Measurements from ENCODE around the gene BTRC.

The BTRC gene

DNA sequence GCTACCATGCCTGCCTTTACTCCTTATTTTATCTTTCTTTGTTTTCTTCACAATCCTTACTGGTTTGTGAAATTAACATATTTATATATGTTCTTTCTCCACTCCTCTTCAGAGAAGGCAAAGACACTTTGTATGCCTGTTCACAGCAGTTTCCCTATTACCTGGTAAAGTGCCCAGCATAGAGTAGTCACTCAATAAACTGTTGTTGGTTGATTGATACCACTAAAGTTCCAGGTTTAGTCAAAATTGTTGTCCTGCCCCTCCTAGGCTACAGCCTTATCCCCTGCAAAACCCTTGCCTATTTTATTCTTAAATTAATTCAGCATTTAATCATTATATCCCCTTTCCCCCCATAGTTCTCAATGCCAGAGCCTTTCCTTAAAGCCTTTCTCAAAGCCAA, 158.0 kb downstream of the BTRC start:
- Mint-ChIP-seq H3K9me3 (no peaks in the 10 kb centered on the region), H3K4me1 (ENCODE audit: low read depth) (no peaks in the 10 kb centered on the region), H3K36me3 (ENCODE audit: low read depth) (peaks cover 3% of the 10 kb centered on the region), H3K4me3 (no peak overlapping the region), H3K27ac (no peak overlapping the region), H3K27me3 (no peaks in the 10 kb centered on the region)
- no peak for DNase-seq

DNA sequence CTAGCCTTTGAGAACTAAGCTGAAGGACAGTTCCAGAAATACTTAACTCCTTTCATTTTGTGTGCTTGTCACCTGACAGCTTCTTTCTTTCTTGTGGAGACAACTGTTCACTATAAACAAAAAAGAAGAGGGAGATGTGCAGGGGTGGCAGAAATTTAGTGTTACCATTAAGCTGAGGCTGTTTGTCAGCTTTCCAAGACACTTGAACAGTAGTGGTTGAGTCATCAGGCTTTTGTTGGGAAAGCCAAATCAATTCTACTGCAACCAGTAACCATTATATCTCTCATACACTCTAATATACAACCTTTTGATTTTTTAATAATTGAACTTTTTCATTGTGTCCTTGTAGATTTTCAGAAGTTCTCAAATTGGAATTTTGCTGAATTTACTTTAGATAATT, 158.8 kb downstream of the BTRC start:
- Mint-ChIP-seq H3K4me3 (no peak overlapping the region), H3K36me3 (ENCODE audit: low read depth) (peaks cover 3% of the 10 kb centered on the region), H3K27ac (no peak overlapping the region), H3K27me3 (no peaks in the 10 kb centered on the region), H3K4me1 (ENCODE audit: low read depth) (no peaks in the 10 kb centered on the region), H3K9me3 (no peaks in the 10 kb centered on the region)
- DNase-seq: no peak

- Mint-ChIP-seq H3K4me3 (no peak overlapping the region), H3K36me3 (ENCODE audit: low read depth) (peaks cover 3% of the 10 kb centered on the region), H3K9me3 (no peaks in the 10 kb centered on the region), H3K4me1 (ENCODE audit: low read depth) (no peaks in the 10 kb centered on the region), H3K27me3 (no peaks in the 10 kb centered on the region), H3K27ac (no peak overlapping the region)
- DNase-seq: no peak
Observed at GRCh38 chr10:101513733-101514132, 159.8 kb downstream of the BTRC start.

- no peak overlapping the region for H3K27ac Mint-ChIP-seq
- no peaks in the 10 kb centered on the region for H3K9me3 Mint-ChIP-seq
- H3K4me3 Mint-ChIP-seq: no peak overlapping the region
- peaks cover 40% of the 10 kb centered on the region for H3K36me3 Mint-ChIP-seq (ENCODE audit: low read depth)
- no peaks in the 10 kb centered on the region for H3K27me3 Mint-ChIP-seq
- peaks cover 5% of the 10 kb centered on the region for H3K4me1 Mint-ChIP-seq (ENCODE audit: low read depth)
- no peak for DNase-seq
Observed at GRCh38 chr10:101525848-101526247, 171.9 kb downstream of the BTRC start.

DNA sequence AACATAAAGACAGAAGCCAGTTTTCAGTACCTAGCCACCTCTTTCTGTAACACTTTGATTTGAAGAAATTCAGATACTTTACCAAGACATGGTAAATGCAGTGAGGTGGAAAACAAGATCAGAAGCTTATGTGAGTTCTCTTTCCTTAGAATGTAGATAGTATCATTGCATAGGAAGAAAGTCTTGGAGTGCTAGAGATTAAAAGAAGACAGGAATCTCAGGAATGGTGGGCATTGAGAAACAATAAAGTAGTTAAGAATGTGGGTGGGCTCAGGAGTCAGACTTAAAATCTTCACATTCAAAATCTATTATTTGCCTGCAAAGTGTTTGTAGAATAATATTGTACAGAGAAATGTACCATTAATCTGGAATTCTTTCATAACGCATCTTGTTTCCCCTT, 175.2 kb downstream of the BTRC start:
- no peak overlapping the region for H3K27ac Mint-ChIP-seq
- H3K4me3 Mint-ChIP-seq: no peak overlapping the region
- H3K9me3 Mint-ChIP-seq: no peaks in the 10 kb centered on the region
- DNase-seq: no peak
- H3K36me3 Mint-ChIP-seq (ENCODE audit: low read depth): peaks cover 46% of the 10 kb centered on the region
- H3K4me1 Mint-ChIP-seq (ENCODE audit: low read depth): peaks cover 5% of the 10 kb centered on the region
- H3K27me3 Mint-ChIP-seq: no peaks in the 10 kb centered on the region

DNA sequence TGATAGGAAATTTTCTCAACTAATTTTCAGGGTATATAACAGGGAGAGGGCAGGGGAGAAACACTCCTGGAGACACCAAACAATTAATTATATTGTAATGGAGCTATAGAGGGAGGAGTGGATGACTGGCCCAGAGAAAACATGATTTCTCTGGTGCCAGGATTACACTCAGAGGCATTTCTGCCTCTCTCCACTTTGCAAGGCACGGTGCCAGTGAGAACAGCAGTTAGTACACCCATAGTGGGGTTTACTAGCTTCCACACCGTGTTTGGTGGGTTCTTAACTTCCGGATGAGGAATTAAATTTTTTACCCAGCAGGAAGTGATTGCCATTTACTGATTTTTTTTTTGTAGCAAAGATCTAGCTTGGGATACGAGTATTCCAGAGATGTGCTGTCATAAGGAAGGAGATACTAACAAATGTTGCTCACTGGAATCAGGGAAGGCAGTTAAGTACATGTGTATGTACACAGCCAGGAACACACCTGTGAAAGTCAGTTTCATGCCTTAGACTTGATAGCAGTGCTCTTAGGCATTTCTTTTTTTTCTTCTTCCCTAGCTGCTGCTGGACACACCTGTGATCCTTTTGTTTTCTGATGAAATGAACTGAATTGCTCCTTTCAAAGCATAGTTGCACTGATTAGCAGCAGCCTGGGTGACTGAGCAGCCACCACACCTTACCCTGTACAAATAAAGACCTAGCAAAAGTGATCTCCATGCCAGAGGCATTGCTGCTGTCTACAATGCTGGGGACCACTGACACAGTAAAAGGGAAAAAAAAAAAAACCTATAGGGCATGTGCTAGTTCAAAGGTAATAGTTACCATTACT, 176.0 kb downstream of the BTRC start:
- Mint-ChIP-seq H3K27me3 (no peaks in the 10 kb centered on the region), H3K4me3 (no peak overlapping the region), H3K36me3 (ENCODE audit: low read depth) (peaks cover 51% of the 10 kb centered on the region), H3K27ac (no peak overlapping the region), H3K9me3 (no peaks in the 10 kb centered on the region), H3K4me1 (ENCODE audit: low read depth) (peaks cover 5% of the 10 kb centered on the region)
- no peak for DNase-seq

- H3K27ac Mint-ChIP-seq: no peak overlapping the region
- no peaks in the 10 kb centered on the region for H3K4me1 Mint-ChIP-seq (ENCODE audit: low read depth)
- no peak for DNase-seq
- H3K36me3 Mint-ChIP-seq (ENCODE audit: low read depth): peaks cover 57% of the 10 kb centered on the region
- H3K9me3 Mint-ChIP-seq: no peaks in the 10 kb centered on the region
- no peak overlapping the region for H3K4me3 Mint-ChIP-seq
- H3K27me3 Mint-ChIP-seq: no peaks in the 10 kb centered on the region
Observed at GRCh38 chr10:101535949-101536348, 182.0 kb downstream of the BTRC start.

- Mint-ChIP-seq H3K36me3 (ENCODE audit: low read depth) (peaks cover 57% of the 10 kb centered on the region), H3K27me3 (no peaks in the 10 kb centered on the region), H3K27ac (no peak overlapping the region), H3K4me3 (no peak overlapping the region), H3K9me3 (no peaks in the 10 kb centered on the region), H3K4me1 (ENCODE audit: low read depth) (no peaks in the 10 kb centered on the region)
- no peak for DNase-seq
Observed at GRCh38 chr10:101536800-101537199, 182.8 kb downstream of the BTRC start.

- Mint-ChIP-seq H3K36me3 (ENCODE audit: low read depth) (peaks cover 53% of the 10 kb centered on the region), H3K27me3 (no peaks in the 10 kb centered on the region), H3K27ac (no peak overlapping the region), H3K4me3 (no peak overlapping the region), H3K9me3 (no peaks in the 10 kb centered on the region), H3K4me1 (ENCODE audit: low read depth) (no peaks in the 10 kb centered on the region)
- no peak for DNase-seq
Observed at GRCh38 chr10:101538446-101538845, 184.5 kb downstream of the BTRC start.

DNA sequence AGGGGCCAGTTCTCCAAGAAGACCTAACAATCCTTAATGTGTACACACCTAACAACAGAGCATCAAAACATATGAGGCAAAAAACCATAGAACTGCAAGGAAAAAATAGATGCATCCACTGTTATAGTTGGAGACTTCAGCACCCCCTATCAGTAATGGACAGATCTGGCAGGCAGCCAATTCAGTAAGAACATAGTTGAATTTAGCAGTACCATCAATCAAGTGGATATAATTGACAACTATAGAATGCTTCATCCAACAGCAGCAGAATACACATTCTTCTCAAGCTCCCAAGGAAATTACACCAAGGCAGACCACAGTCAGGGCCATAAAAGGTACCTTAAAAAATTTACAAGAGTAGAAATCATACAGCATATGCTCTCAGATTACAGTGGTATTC, 191.9 kb downstream of the BTRC start:
- no peak overlapping the region for H3K4me3 Mint-ChIP-seq
- peaks cover 29% of the 10 kb centered on the region for H3K36me3 Mint-ChIP-seq (ENCODE audit: low read depth)
- peaks cover 3% of the 10 kb centered on the region for H3K4me1 Mint-ChIP-seq (ENCODE audit: low read depth)
- H3K9me3 Mint-ChIP-seq: no peaks in the 10 kb centered on the region
- no peaks in the 10 kb centered on the region for H3K27me3 Mint-ChIP-seq
- DNase-seq: no peak
- H3K27ac Mint-ChIP-seq: no peak overlapping the region

GRCh38 chr10:101550965-101551364, 197.0 kb downstream of the BTRC start:
- no peak for DNase-seq
- Mint-ChIP-seq H3K4me3 (no peak overlapping the region), H3K36me3 (ENCODE audit: low read depth) (peaks cover 35% of the 10 kb centered on the region), H3K27ac (peak overlapping the region; percentile 8), H3K4me1 (ENCODE audit: low read depth) (peaks cover 9% of the 10 kb centered on the region), H3K27me3 (no peaks in the 10 kb centered on the region), H3K9me3 (no peaks in the 10 kb centered on the region)

GRCh38 chr10:101552442-101552841, 198.5 kb downstream of the BTRC start:
- no peaks in the 10 kb centered on the region for H3K9me3 Mint-ChIP-seq
- DNase-seq: no peak
- H3K27me3 Mint-ChIP-seq: no peaks in the 10 kb centered on the region
- H3K4me1 Mint-ChIP-seq (ENCODE audit: low read depth): peaks cover 9% of the 10 kb centered on the region
- H3K36me3 Mint-ChIP-seq (ENCODE audit: low read depth): peaks cover 35% of the 10 kb centered on the region
- no peak overlapping the region for H3K27ac Mint-ChIP-seq
- no peak overlapping the region for H3K4me3 Mint-ChIP-seq

DNA sequence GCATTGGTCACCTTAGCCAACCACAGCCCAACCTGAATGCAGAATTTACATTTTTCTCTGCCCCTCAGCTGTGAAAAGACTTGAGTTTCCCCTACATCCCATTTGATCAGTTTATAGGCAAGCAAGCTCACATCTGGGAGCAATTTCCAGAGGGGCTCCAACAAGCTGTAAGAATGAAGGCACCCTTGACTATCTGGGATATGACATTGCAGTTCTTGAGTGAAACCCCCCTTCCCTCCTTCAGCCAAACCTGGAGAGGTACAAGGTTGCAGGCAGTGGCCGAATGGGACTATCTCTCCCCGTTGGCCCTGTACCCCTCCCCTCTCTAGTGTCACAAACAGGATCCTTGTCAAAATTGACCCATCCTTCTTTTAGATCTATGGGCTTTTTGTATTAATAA, 203.6 kb downstream of the BTRC start:
- Mint-ChIP-seq H3K4me1 (ENCODE audit: low read depth) (peaks cover 17% of the 10 kb centered on the region), H3K27ac (no peak overlapping the region), H3K36me3 (ENCODE audit: low read depth) (peaks cover 17% of the 10 kb centered on the region), H3K27me3 (no peaks in the 10 kb centered on the region), H3K4me3 (no peak overlapping the region), H3K9me3 (no peaks in the 10 kb centered on the region)
- no peak for DNase-seq

GRCh38 chr10:101558204-101558603, 204.2 kb downstream of the BTRC start:
- no peak for DNase-seq
- peaks cover 17% of the 10 kb centered on the region for H3K4me1 Mint-ChIP-seq (ENCODE audit: low read depth)
- peaks cover 10% of the 10 kb centered on the region for H3K36me3 Mint-ChIP-seq (ENCODE audit: low read depth)
- H3K4me3 Mint-ChIP-seq: no peak overlapping the region
- peaks cover 4% of the 10 kb centered on the region for H3K27me3 Mint-ChIP-seq
- no peaks in the 10 kb centered on the region for H3K9me3 Mint-ChIP-seq
- no peak overlapping the region for H3K27ac Mint-ChIP-seq

- H3K27ac Mint-ChIP-seq: no peak overlapping the region
- DNase-seq: no peak
Observed at GRCh38 chr10:101558671-101559595, 205.0 kb downstream of the BTRC start.

More at GRCh38 chr10:101558671-101559595, 205.0 kb downstream of the BTRC start:
- Mint-ChIP-seq H3K27me3 (peaks cover 12% of the 10 kb centered on the region), H3K4me1 (ENCODE audit: low read depth) (peaks cover 17% of the 10 kb centered on the region), H3K36me3 (ENCODE audit: low read depth) (peaks cover 3% of the 10 kb centered on the region), H3K4me3 (no peak overlapping the region), H3K9me3 (no peaks in the 10 kb centered on the region)
